ENCODE results near the gene IFIT1B.
"Not testable (repeated sequence)": the region's sequence is repeated elsewhere in the genome, so short reads cannot be mapped to it uniquely, and the experiment has no call there.

Gene IFIT1B

DNA sequence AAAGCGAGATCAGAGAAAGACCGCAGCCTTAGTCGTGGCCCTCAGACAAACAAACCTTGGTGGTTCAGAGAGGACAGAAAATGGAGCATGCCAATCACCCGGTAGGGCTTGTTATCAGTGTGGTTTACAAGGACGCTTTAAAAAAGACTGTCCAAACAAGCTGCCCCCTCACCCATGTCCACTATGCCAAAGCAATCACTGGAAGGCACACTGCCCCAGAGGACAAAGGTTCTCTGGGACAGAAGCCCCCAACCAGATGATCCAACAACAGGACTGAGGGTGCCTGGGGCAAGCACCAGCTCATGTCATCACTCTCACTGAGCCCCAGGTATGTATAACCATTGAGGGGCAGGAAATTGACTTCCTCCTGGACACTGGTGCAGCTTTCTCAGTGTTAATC is 31.4 kb downstream of the IFIT1B start:
- DNase-seq (ENCODE audit: low read depth in 3 of 3, low spot score in 1 of 3) = not testable (repeated sequence)

DNA sequence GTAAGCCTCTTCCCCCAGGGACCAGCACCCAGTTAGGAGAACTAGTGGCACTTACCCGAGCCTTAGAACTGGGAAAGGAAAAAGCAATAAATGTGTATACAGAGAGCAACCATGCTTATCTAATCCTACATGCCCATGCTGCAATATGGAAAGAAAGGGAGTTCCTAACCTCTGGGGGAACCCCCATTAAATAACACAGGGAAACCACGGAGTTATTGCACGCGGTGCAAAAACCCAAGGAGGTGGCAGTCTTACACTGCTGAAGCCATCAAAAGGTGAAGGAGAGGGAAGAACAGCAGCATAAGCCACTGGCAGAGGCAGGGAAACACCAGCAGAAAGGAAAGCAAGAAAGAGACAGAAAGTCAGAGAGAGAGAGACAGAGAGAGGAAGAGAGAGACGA is 32.7 kb downstream of the IFIT1B start:
- not testable (repeated sequence) for DNase-seq (ENCODE audit: low read depth in 3 of 3, low spot score in 1 of 3)

DNA sequence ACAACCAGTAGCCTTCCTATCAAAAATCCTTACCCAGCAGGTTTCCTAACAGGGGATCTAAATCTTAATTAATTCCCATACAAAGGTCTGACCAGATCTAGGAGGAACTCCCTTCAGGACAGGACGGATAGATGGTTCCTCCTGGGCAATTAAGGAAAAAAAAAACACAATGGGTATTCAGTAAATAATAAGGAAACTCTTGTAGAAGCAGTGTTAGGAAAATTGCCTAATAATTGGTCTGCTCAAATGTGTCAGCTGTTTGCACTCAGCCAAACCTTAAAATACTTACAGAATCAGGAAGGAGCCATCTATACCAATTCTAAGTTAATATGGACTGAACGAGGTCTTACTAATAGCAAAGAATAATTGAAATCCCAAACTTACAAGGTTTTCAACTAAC is 33.3 kb downstream of the IFIT1B start:
- DNase-seq (ENCODE audit: low read depth in 3 of 3, low spot score in 1 of 3) = not testable (repeated sequence)

DNA sequence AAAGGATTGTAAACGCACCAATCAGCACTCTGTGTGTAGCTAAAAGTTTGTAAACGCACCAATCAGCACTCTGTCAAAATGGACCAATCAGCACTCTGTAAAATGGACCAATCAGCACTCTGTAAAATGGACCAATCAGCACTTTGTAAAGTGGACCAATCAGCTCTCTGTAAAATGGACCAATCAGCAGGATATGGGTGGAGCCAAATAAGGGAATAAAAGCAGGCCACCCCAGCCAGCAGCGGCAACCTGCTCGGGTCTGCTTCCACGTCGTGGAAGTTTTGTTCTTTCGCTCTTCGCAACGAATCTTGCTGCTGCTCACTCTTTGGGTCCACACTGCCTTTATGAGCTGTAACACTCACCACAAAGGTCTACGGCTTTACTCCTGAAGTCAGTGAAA is 34.4 kb downstream of the IFIT1B start:
- DNase-seq (ENCODE audit: low read depth in 3 of 3, low spot score in 1 of 3) = not testable (repeated sequence)

DNA sequence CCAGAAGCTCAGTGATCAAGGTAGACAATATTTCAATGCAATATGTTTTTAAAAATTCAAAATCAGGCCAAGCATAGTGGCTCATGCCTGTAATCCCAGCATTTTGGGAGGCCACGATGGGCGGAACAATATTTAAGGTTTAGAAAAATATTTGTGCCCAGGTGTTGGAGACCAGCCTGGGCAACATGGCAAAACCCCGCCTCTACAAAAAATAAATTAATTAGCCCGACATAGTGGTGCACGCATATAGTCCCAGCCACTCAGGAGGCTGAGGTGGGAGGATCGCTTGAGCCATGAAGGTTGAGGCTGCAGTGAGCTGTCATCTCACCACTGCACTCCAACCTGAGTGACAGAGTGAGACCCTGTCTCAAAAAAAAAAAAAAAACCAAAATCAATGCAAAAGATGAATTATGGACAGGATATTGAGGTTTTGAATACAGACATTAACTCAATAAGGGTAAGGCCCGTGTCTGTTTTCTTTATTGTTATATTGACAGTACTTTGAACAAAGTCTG is 35.6 kb downstream of the IFIT1B start:
- no peak for DNase-seq (ENCODE audit: low read depth in 3 of 3, low spot score in 1 of 3)

DNA sequence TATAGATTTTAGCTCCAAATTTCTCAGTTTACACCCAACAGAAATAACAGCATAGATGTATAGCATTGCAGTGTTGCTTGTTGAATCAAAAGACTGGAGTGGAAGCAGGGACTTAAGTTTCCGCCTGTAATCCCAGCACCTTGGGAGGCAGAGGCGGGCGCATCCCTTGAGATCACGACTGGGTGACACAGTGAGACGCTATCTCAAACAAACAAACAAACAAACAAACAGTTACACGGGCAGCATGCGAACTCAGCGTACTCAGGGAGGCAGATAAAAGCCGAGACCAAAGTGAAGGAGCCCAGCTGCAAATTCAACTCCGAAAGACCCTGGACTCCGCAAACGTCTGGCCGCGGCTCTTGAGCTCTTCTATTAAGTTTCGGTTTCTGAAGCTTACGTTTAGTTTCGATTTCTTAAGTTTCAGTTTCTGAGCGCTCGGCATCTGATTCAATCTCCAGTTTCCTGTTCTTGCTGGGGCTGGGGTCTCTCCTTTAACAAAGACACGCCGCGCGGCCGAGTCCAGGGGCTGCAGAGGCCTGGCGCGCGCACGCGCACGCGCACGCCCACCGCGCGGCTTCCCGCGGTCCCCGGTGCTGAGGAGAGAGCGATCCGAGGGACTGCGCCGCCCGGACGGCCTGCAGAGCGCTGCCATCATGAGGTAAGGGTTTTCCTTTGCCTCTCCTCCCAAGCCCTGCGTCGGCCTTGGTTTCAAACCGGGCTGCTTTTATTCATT is 36.5 kb downstream of the IFIT1B start, which contains the start of gene IFIT5:
TSS of gene IFIT5 (plus strand) at position 423 of the 733 bp plus-strand sequence. CDS start at position 654, 231 bp downstream.
- peak in 2 of 3 donors; percentile 33 to 44 for DNase-seq (ENCODE audit: low read depth in 3 of 3, low spot score in 1 of 3)

DNA sequence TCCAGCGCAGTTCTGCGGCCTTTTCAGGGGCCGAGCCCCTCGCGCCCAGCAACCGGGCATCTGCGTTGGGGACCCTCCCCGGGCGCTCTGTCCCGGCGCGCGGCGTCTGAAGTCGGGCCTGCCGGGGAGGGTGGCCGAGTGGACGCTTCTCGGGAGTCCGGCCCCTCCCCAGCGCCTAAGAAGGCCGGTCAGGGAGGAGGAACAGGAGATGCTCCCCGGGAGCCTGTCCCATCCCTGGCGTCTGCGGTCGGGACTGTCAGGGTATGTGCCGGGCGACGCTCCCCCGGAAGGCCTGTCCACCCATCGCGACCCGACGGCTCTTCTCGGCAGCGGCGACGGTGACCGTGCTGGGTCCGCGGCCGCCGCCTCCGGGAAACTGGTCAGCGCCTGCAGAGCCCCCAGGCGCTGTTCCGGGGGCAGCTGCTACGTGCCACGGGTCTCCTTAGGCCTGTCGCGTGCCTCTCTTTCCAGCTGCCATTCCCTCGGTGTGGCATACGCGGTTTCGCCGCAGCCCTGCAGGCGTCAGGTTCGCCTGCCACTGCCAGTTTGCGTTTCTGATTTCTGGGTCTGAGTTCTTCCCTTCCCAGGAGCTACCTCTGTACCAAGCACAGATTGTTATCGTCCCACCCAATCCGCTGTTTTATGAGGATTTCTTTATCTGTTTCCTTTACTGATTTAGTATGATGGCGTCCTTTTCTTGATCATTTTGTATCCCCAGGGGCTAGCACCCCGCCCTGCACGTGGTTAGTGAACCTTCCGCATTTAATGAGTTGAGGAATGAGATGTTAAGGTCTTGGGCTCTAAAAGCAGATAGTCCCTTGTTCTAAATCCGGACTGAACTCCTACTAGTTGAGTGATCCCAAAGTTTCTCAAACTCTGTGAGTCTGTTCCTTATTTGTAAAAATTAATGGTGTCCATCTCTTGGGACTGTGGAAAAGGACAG is 37.3 kb downstream of the IFIT1B start:
- no peak for DNase-seq (ENCODE audit: low read depth in 3 of 3, low spot score in 1 of 3)

DNA sequence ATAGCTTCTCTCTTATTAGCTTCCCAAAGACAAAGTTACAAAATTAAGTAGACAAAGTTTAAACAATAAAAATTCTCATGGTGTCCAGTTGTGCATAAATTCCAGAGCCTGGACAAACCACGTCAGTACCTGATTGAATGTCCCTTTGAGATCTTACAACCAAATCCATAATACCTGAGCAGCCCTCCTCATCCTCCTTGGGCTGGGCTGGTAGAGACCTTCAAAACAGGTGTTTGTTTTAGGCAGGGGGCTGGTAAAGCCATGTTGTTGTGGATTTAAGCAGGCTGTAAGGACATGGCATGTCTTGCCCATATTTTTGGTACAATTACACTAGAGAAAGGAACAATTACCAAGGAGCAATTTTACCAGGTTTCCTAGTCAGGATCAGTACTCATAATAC is 38.6 kb downstream of the IFIT1B start:
- DNase-seq (ENCODE audit: low read depth in 3 of 3, low spot score in 1 of 3) = no peak

DNA sequence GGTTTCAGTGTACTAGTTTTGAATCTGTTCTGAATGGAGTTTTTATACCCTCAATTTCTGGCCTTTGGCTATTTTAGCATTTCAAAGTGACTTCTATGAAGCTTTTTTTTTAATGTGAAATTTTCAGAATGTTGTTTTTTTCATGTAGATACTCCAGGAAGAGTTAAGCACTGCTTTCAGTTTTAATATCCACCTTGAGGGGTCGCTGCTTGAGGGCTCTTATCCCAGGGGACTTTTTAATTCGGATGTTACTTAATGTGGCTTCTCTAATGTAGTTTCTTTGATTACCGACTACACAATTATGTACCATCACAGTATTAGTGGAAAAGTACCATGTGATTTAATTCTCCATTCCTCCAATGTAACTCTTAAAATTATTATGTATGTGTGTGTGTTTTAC is 41.7 kb downstream of the IFIT1B start:
- no peak for DNase-seq (ENCODE audit: low read depth in 3 of 3, low spot score in 1 of 3)

DNA sequence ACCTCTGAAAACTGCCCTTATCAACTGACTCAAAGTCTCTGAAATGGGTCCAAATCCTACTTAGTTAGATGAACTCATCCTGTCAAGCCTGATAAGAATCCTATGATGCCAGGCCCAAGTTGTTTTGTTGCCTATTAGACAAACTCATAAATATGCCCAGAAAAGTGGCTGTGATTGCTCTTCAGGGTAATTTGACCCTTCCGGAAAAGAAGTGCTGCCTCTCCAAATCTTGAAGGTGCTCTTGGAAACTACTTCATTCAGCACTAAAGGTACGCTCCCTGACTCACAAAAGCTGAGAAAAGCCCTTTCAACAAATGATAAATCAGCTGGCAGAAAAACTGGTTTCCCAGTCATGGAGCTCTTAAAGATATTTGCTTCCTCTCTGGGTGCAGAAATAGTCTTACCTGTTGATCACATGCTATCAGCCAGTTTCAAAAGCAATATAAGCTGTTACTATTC is 43.2 kb downstream of the IFIT1B start:
- DNase-seq (ENCODE audit: low read depth in 3 of 3, low spot score in 1 of 3) = no peak

DNA sequence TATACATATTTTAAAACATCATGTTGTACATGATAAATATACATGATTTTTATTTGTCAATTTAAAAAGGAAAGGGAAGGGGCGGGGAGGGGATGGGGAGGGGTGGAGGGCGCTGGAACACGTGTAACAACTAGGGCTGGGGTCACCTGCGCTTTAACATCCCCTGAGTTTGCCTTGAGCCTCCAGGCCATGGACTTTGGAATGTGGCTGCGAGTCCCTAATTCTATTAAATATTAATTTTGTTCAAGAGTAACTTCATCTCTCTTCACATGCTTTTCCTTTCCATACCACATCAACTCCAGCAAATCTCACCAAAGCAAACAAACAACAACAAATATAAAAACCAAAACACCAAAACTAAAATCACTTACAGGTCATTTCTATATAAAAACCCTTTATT is 47.1 kb downstream of the IFIT1B start:
- DNase-seq (ENCODE audit: low read depth in 3 of 3, low spot score in 1 of 3) = no peak

DNA sequence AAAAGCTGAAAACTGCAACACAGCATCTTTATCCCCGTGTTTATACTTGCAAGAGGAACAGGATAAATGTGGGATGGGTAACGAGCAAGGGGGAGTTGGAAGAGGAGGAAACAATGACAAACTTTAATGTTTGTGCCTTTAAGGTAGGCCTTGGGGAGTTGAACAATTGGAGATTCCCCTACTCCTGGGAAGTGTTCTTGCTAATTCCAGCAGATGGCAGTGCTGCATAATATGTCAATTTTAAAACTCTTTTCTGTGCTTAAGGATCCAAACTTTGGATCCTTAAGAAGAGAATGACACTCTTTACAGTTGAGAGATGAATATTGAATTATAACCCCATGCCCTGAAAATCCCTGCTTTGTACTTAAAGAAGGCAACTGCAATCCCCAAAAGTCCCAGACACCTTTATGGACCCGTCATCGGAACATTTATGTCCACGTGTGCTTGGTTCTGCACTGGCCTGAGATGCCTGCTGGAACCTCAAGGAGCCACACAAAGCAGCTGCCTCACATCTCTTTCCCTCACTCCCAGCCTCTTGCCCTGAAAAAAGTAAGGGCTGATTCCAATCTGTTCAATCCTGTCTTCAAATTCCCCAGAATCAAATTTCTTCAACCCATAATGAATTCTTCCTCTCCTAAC is 48.5 kb downstream of the IFIT1B start:
- DNase-seq (ENCODE audit: low read depth in 3 of 3, low spot score in 1 of 3) = no peak

DNA sequence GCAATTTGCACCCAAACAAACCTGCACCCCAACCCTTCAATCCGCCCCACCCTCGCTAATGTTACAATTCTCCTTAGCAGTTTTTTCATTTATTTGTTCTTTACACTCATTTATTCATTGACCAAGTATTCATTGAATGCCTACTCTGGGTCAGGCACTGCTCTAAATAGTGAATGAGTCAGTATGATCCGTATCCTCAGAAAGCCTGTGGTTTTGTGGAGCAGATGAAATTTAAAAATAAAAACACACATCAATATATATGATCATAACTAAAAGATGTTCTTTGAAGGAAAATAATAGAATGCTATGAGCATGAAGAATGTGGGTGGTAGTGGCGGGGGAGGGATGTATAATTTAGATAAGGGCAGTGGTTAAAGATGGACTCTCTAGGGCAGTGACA is 49.8 kb downstream of the IFIT1B start:
- DNase-seq (ENCODE audit: low read depth in 3 of 3, low spot score in 1 of 3) = no peak

DNA sequence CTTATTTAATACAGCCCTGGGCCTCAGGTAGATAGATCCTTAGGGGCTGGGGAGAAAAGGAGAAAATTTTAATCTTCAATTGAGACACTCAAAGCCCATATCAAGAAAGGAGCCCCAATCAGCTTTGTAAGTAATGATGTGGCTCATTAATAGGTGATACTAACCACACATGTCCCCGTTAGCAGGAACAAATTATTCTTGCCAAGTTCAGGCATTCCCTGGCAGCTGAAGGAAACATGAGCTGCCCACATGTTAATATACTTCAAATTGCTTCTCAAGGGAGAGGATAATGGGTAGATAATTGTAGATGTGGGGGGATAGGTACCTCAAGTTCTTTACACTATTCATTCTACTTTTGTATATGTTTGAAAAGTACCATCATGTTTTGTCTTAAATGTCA is 51.0 kb downstream of the IFIT1B start:
- DNase-seq (ENCODE audit: low read depth in 3 of 3, low spot score in 1 of 3) = no peak

DNA sequence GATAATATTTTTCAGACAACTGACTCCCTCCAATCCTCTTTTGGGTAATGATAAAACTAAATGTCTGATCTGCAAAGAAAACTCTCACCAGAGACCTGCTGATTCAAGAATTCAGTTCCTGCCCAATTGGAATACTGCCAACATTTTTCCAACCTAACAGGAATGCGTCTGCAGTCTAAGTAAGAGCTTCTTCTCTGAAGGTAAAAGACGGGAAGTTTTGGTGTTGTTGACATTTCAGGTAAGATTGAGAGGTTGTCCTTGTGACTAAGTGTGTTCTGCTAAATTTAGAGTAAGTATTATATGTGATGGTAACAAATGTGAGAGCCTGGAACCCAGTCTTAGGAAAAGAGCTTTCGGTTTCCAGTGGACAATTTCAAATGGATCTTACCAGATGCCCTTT is 54.1 kb downstream of the IFIT1B start:
- DNase-seq (ENCODE audit: low read depth in 3 of 3, low spot score in 1 of 3) = no peak
